ENCODE measurements around the gene PPP1R15B.

Gene PPP1R15B

DNA sequence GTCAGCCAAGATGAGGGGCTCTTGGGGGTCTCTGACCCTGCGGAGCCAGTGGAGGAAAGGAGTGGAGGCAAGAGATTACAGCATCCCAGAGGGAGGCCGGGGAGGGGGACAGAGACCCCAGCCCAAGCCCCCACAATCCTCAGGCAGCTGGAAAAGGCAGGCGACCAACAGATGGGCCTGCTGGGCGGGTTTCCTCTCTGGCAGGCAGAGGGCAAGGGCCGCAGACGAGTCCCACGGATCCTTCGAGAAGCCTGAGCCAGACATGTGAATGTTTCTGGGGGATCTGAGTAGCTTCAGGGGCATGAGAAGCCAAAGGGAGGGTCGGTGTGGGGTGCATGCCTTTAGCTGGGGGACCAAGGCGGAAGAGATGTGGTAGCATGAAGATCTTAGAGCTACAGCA, 49.8 kb downstream of the PPP1R15B start:
- no peak for DNase-seq

DNA sequence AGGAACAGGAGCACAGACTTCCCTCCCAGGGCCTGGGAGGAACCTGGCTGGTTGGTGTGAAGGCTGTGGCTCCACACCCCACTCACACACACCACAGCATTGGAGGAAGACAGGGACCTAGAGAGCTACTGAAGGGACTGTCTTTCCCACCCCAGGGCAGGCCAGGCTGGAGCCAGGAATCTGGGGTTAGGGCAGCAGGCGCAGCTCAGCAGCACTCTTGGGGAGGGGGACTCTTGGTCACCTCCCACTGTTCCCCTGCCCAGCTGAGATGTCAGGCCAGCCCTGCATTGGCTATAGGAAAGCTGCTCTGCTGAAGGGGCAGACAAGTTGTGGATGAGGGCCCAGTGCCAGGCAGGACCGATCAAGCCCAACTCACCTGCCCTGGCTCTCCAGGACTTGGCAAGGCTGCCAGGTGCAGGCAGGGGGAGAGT, 50.3 kb downstream of the PPP1R15B start:
- no peak for DNase-seq

DNA sequence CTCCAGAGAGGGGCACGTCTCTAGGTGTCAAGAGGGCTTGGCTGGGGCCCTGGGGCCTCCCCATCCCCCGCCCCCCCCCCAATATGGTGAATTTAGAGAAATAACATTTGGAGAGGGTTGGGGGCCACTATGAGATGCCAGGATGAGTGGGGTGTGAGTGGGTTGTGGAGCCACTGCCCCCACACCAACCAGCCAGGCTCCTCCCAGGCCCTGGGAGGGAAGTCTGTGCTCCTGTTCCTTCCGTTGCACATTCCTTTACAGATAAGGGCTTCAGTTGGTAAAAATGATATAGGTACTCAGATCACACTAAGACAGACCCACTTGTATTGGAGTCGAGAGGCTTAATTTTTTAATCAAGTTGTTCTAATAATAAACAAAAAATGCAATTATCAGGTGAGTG, 51.3 kb downstream of the PPP1R15B start:
- no peak for DNase-seq

DNA sequence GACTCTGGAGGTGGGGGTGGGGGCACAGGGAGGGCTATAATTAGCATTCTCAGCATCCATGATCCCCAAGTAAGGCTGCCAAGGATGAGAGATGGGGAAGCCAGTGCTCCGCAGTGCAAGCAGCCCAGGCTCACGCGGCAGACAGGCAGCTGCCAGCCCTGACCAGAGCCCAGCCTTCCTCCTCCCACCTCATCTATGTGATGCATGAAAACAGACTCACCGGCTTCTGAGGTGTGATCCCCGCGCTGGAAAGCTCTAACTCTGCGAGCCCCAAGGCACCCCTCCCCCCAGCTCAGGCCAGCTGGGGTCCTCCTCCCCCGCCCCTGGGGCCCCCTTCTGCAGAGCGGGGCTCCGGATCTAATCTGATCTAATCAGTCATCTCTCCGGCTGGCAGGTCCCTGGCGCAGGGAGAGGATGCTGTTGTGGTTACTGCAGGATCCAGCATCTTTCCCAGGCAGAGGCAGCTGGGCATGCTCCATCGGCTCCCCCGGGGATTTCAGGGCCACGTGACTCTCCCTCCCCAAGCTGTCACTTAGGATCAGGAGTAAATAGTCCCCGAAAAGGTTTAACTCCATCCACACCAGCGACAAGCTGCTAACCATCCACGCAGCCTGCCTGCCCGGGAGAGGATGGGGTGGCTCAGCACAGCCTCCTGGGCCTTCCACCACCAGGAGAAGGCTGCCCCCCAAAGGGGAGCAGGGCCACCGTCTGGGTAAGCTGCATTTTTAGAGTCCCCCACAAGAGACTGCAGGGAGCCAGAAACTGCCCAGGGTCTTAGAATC, 52.0 kb downstream of the PPP1R15B start, which contains the start of gene PLEKHA6:
TSS of gene PLEKHA6 (minus strand) at position 456 of the 782 bp plus-strand sequence. CDS start 86,202 bp downstream, outside the sequence.
- DNase-seq: no peak

DNA sequence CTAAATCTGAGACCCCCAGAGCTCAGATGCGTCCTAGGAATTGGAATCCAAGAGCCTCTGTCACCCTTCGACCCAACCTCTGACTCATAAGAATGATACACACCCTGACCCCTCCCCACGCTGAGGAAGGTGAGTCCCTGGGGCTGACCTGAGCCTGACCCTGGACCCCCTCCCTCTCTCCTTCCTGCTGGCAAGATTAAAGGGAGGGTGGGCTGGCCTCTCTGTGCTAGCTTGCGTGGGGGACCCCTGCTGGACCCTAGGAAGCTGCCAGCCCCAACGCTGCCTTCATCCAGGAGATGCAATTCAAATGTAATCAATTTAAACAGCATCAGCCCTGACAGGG, 52.5 kb downstream of the PPP1R15B start:
- no peak for DNase-seq

DNA sequence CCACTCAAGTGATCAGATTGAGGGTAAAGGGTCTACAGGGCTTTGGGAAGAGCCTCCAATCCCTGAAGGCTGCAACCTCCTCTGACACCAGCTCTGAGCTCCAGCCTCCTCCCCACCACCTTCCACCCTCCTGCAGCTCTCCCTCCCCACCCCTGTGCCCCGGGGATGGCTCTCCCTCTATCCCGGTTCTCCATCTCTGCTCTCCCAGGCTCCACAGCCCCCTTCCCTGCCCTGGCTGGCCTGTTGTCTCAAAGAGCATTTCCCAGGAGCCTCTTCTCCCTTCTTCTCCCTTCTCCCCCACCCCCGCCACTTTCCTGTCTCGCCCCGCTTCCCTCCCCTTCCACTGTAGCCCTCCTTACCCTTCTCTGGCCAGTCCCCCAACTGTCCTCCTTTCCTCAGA, 53.0 kb downstream of the PPP1R15B start:
- no peak for DNase-seq

DNA sequence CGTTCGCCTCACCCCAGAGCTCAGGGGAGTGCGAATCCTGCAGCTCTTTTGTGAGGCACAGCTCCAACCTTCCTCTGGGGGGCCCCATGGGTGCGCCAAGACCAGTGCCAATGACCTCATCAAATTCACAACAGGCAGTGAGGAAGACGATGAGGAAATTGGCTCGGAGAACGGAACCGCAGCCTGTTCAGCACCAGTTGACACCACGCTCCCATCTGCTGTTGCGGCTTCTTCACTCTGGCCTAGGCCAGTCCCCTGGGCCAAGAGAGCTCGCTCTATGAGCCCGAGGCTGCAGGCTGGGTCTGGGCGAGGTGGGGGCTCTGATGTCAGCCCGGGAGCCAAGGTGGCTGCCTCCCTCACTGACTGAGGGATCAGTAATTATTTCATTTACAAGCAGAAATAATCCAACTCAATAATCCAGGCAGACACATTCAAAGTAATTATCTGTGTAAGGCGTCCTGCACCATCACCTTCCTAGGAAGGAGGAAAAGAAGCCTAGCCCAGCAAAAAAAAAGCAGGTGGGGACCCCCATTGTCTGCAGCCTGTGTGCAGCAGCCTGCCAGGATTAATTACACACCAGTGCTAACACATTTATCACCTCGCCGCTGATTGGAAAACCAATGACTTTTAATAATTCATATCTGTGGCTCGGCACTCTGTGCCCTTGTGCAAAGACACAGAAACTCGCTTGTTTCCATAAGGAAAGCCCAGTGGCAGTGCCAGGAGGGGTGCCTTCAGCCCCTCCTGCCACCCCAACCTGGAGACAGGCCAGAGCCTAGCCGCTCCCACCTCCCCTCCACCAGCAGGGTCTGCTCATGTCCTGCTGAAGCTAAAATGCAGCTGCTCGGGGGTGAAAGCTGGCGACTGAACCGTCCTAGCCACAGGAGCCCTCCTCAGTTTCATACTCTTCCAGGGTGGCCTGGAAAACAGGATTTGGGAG, 53.8 kb downstream of the PPP1R15B start:
- no peak for DNase-seq

DNA sequence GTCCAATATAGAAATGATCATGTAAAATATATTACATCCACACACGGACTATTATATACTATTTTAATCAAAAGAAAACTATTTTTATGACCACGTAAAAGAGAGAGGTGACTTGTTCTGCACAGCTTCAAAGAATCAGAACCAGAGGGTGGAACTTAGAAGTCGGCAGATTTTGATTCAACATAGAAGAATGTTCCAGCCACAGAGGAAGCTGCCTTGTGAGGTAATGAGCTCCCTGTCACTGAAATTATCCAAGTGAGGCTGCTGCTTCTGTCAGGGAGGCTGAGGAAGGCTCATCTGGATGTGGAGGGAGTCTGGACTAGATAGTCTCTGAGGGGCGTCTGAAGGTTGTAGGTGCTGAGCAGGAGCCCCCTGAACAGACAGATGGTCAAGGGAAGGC, 54.6 kb downstream of the PPP1R15B start:
- DNase-seq: no peak

DNA sequence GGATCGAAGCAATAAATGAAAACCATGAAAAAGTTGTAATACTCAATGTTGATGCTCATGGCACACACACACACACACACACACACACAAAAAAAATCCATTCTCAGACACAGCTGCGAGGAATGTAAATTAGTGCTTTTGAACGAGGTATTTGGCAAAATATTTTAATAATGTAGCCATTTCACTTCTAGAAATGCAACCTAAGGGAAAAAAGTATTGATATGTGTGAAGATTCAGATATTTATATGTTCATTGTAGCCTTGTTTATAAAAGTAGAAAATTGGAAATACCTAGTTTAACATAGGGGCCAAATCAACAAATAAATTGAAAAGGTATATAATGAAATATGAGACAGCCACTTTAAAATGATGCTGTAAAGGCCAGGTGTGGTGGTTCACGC, 55.7 kb downstream of the PPP1R15B start:
- no peak for DNase-seq

DNA sequence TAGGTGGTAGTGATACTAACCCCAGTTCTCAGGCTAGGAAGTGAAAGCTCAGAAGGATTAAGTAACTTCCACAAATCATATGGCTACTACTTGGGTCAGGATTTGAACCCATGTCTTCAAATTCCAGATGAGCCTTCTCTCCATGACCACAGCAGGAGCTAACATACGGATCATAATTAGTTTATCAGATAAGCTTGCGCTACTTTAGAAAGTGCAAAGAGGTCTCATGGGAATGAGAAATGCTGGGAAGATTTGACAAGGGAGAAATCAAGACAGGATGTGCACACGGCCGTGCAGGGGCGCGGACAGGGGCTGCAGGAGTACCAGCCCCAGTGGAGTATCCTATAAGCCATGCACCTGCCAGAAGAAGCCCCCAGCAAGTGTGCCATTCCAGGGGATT, 57.0 kb downstream of the PPP1R15B start:
- DNase-seq: no peak

Data from stimulated activated CD4-positive, alpha-beta T cell treated with anti-CD3 and anti-CD28 coated beads, Interleukin-15, amount 100 ng/mL, for 24 hours (primary cell).